Peyer's patch (tissue), 4 donors: ENCODE data around the gene MCAT.

ENCODE experiments used
- POLR2A ChIP-seq, 2 donors: fragments of 450-650 bp; IDR thresholded peaks; one replicate each; pipeline ENCODE4 v1.5.1; 2017; ENCODE audit warnings: antibody characterized with exemption in 2 of 2, mild to moderate bottlenecking in 2 of 2, moderate library complexity in 2 of 2
- TF ChIP-seq, protein P1 (sequence below), 6 experiments: fragments of 450-650 bp in 4 of 6; fragments of 200-600 bp in 2 of 6; sonication (generic) in 1 of 6; IDR thresholded peaks; one replicate each; pipeline ENCODE4 v1.5.1; 2017 to 2019; ENCODE audit warnings: antibody characterized with exemption in 6 of 6, mild to moderate bottlenecking in 3 of 6, moderate library complexity in 1 of 6

DNA sequence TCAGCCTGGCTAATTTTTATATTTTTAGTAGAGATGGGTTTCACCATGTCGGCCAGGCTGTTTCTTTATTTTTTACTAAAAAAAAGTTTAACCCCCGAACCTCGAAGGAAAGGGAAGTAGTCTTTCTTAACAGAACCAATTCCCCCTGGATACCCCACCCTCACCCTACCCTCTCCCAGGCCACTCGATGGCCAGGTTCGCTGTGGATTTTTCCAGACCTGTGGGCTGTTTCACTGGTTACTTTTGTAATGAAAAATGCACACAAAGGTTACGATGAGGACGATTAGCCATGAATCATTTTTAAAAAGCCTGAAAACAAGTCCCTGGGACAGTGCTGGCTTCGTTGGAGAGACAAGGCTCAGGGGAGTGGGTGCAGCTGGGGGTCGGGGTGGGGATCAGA is 10.7 kb upstream of the MCAT start:
- TF ChIP-seq, protein P1, sequence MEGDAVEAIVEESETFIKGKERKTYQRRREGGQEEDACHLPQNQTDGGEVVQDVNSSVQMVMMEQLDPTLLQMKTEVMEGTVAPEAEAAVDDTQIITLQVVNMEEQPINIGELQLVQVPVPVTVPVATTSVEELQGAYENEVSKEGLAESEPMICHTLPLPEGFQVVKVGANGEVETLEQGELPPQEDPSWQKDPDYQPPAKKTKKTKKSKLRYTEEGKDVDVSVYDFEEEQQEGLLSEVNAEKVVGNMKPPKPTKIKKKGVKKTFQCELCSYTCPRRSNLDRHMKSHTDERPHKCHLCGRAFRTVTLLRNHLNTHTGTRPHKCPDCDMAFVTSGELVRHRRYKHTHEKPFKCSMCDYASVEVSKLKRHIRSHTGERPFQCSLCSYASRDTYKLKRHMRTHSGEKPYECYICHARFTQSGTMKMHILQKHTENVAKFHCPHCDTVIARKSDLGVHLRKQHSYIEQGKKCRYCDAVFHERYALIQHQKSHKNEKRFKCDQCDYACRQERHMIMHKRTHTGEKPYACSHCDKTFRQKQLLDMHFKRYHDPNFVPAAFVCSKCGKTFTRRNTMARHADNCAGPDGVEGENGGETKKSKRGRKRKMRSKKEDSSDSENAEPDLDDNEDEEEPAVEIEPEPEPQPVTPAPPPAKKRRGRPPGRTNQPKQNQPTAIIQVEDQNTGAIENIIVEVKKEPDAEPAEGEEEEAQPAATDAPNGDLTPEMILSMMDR (IDR thresholded peaks at IDR 0.05): no peak
- no peak for TF ChIP-seq POLR2A (IDR thresholded peaks at IDR 0.05)
